EH (cell line): ENCODE data around the gene MSH2.
"Not testable (repeated sequence)": the region's sequence is repeated elsewhere in the genome, so short reads cannot be mapped to it uniquely, and the experiment has no call there.

Experiments used
- DNase-seq: peaks from one replicate; pipeline ENCODE4 v3.0.0-alpha.2; 2015; ENCODE audit warnings: low read depth

The MSH2 gene

DNA sequence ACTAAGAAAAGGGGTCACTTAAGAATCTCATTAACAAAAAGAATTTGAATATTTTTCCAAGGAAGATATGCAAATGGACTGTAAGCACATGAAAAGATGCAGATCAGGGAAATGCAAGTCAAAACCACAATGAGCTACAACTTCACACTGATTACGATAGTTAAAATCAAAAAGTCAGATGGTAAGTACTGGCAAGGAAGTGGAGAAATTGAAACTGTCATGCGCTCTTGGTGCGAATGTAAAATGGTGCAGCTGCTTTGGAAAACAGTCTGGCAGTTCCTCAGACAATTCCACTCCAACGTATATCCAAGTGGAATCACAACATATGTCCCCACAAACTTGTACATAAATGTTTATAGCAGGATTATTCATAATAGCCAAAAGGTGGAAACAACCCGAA, 81.4 kb downstream of the MSH2 start:
- DNase-seq: no peak

DNA sequence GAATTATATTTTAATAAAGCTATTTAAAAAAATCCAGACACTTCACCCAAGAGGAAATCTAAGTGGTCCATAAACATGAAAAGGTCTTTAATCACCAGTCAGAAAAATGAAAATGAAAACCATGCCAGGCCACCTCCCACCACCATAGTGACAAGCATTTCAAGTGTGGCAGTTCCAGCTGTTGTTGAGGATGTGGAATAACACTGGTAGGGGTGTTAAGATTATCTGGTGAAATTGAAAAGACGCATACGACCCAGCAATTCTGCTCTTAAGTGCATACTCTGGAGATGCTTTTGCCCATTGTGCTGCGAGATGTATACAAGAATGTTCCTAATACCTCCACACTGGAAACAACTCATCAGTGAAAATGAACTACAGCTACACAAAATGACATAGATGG, 82.2 kb downstream of the MSH2 start:
- DNase-seq: no peak

DNA sequence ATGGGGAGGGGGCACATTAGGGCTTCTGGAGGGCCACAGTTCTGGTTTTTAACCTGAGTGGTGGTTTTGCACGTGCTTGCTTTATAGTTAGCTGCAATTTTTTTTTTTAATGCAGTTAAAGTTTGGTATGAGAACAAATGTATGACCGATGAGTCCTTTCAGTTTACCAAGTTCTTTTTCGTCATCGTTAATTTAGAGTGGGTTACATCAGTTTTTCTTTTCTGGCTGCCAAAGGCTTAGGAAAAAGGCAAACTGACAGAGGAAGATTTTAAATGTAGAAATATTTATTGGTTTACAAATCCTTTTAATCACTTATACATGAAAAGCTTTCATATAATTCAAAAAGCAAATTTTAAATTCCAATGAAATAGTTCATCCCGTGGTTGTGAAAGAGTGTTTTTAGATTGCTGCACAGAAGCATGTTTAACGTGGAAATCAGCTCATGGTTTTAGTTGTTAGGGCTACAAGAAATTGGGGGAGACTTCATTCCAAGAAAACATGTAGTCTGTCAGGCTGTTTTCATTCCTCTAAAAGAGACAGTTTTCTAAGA, 82.9 kb downstream of the MSH2 start:
- DNase-seq: peak; percentile 22

DNA sequence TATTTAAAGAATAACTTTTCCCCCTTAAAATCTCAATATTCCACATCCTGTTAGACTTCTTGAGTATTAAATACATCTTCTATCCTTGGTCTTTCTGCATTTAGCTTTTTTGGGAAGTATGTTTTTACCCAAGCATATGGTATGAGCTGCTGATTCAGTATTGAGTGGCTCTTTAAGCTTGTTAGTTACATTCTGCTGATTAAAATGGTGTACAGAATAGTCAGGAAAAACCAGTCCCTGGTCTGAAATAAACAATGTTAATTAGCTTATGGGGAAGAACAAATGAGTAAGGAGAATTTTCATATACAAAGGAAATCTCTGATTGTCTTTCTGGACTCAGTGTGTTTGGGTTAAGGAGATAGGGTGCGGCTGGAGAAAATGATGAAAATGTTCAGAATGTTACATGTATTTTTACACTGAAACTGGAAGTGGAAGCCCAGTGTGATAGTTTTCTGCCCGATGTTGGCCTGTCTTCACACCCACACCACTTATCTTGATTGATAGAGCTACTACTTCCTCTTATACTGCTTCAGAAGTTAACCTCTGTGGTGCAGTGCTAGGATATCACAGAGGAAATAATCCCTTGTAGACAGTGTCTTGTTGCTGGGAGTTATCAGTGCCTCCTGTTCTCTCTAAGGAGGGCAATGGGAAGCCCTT, 84.0 kb downstream of the MSH2 start:
- DNase-seq: no peak

DNA sequence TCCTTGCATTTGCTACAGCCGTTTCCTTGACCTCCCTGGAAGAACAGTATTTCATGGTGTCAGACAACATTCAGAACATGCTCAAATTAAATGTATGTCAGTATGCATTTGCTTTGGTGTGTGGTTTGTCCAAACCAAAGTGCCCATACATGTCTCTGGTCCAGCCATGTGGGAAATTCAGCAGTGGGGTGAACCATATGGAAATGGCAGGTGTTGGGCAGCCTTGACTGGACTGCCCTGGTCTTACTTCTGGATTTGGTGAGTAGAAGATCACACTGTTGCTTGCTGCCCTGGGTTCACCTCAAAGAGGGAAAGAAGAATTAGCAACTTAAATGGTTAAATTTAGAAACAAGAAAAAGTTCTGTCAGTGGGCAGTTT, 84.5 kb downstream of the MSH2 start:
- DNase-seq: no peak

DNA sequence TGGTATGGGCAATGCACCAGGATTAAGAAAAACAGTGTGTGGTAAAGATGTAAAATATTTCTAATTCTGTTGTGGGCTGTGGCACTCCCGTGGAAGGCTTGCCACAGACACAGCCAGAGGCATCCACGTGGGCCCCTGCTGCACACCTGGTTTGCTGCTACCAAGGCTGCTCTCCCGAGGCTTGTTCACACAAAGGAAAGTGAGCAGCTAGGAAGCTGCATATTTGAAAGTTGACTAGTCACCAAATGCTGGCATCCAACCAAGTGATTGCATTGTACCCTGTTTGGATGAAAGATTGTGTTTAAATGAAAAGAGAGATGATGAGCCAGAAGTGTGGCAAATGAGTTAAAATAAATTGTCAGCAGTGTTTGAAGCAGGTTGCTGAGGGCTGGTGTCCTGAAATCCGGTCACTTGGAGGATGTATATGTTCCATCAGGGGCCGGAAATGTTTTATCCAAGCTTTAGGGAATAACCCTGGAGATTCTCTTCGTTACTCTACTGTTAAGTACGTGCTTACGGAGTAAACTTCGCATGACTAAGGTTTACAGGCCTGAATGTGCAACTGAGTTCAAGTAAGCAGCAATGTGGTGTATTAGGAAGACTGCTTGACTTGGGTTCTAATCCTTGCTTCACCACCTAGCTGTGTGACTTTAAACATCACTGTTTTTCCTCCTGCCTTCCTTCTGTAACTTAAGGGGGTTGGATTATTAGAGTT, 86.1 kb downstream of the MSH2 start:
- peak; percentile 81 for DNase-seq

DNA sequence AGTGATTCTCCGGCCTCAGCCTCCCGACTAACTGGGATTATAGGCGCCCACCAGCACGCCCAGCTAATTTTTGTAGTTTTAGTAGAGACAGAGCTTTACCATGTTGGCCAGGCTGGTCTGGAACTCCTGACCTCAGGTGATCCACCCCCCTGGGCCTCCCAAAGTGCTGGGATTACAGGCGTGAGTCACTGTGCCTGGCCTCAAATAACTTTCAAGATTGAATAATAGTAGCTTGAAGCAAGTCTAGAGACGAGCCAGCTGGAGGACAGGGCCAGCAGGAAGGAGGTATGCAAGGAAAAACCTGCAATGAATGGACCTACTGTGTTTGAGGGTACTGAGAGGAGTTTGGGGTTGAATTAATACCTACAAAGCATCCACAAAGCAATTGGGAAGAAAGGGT, 87.5 kb downstream of the MSH2 start:
- DNase-seq: no peak

DNA sequence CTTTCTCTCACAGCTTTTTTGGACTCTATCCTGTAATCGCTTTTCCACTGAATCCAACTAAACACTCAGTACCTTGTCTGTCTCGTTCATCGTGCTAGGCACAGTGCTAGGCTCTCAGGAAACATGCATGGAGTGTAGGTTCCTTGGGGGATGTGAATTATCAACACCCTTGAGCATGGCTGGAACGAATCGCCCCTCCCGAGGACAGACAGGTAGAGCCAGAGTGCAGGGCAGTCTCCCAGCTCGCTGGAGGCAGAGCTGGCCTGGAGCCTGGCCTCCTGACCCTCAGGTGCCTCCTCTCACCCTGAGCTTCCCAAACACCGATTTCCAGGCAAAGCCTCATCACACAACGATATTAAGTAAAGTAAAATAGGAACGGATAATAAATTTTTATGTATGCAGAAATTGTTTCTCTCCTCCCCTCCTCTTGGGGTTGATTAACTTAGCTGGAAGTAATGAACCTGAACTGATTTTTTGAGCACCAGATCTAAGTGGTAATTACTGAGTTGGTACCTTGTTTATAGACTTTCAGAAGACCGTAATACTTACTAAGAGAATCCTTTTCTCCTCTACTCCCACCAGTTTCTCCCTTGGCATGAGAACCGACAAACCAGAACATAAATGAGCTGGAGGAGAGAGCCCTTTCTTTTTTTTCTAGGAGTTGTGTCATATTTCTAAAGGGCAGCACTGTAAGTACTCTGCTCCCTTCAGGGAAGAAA, 90.5 kb downstream of the MSH2 start:
- no peak for DNase-seq

DNA sequence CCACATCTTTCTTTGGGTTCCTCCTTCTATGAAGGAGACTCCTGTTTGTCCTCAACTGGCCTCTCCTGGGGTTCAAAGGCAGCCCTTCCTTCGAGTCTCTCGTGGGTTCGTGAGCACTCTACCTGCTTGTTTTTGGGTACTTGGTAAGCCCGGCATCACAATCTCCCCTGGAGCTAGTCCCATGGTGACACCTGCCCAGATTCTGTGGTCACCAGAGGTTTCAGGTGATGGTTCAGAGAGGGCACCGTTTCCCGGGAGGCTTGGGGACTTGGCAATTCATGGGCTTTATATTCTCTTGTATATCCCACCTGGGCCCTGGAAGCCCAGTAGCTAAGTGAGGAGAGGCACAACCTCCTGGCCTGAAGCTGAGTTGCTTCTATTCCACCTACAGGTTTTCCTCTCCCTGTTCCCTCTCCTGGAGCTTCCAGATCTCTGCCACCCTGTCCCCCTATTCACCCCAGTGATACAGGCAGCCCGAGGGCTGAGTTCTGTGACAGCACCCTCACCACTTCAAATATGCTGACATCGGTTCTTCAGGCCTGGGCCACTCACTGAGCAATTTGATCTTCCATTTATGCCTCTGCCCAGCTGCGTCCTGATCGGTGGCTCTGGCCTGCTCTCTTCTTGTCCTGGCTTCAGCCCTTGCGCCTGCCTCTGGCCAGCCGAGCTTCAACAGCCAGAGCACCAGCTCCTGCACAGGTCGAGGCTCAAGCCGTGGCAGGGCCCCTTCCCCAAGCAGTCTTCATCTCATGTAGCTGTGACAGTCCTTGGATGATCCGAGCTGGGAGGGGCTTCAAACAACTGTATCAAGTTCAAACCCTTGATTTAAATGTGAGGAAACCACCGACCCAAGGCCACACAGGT, 91.5 kb downstream of the MSH2 start:
- DNase-seq: no peak

DNA sequence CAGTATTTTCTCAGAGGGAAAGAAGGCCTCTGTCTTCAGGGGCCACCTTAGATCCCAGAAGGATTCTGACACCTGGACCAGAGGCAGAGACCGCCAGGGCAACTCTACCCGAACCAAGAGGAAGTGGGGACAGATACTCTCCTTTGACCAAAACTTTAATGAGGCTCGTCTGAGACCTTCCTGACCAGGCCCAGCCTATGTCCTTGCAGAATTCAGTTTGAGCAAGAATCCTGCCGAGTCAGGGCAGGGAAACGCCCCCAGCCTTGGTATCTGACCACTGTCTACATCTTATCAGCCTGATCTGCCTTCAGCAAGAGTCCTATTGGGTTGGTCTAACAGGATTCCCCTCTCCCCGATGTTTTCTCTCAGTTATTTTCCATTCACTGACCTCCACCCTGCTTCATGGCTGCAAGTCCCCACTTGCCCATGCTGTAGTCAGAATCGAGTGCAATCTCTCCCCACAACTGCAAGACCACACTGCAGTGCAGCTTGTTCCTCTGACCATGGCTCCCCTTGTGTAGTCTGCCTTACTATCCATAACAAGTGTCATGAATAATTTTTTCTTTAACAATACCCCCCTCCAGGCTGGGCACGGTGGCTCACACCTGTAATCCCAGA, 95.0 kb downstream of the MSH2 start:
- DNase-seq: no peak

DNA sequence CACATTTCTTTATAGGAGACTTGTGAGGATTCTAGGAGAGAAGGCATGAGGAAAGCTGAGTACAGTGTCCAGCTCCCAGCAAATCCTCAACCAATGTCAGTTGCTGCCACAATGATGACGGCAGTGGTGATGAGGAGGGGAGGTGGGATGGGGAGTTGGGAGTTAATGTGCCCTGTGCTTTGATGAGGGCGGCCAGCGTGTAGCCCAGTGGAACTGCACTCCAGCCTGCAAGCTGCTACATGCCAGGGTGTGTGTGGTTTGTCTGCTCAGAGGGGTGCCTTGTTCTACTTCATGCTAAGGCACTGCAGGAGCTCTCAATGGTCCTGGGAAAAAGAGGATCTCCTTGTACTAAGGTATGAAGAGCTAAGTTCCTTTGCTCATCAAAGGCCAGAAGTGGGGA, 96.1 kb downstream of the MSH2 start:
- no peak for DNase-seq

DNA sequence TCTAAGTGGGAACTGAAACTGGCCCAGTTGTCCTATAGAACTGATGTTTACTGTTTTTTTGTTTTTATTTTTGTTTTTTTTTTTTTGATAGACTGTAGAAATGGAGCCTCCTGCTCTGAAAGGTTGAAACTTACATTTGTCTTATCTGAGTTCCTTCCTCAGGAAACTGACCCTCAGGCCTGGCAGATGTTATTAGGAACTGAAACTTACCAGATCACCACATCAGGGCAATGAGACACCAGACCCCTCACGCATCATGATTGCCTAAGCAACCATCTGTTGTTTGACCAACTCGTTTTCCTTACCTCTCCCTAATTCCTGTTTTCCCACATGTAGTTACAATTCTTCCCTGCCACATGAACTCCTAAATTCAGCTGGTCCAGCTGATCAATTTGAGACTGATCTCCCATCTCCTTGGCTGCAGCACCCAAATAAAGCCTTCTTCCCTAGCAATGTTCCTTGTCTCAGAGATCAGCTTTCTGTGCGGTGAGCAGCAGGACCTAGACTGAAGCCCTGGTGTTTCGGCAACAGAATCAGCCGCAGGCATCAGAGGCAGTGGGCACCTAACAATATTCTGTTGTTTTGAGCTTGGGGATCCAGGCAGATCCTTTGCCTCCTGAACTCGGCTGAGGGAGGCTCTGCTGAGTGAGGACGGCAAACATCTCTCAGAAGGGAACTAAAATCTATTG, 96.8 kb downstream of the MSH2 start:
- DNase-seq: no peak

DNA sequence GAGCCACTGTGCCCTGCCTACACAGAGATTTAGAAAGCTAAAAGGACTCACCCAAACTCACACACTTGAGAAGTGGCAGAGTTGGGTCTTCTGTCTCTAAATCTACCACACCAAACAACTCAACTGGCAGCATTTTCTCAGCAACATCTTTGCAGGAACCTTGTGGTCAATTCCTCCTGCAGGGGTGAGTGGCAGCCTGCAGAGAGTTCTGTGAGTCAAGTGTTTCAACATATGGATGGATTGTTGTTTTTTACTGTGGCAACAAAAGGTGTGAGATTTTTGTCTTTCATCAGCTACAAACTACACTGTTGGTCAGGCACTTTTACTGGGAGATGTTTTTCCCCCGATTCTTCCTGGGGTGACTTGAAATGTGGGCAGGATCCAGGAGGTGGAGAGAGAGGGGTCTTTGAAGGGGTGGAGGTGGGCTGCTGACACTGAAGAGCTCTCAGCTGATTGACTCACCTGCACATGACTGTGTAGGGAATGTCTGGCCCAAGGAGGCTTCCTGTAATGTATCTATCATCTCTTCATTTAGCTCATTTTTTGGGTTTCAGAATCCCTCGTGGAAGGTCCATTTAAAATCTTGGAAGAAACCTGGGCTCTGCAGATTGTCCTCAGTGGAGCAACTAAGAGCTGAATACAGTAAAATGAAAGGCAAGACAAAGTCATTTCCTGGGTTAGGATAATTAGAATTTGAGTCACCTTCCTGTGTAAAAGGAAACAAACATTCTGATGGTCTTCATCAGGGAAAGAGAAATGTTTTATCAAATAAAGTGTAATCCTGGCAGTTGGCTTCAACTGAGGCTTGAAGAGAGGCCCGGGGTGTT, 98.6 kb downstream of the MSH2 start:
- peak; percentile 56 for DNase-seq

DNA sequence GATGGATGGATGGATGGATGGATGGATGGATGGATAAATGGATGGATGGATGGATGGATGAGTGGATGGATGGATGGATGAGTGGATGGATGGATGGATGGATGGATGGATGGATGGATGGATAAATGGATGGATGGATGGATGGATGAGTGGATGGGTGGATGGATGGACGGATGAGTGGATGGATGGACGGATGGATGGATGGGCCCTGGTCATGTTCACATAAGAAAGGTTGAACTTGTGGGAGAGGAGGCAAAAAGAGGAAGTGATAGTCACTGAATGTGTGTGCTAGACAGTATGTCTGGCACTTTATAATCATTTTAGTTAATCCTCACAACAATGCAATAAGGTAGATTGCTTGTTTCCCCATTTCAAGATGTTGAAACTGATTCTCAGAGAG, 99.5 kb downstream of the MSH2 start:
- not testable (repeated sequence) for DNase-seq

DNA sequence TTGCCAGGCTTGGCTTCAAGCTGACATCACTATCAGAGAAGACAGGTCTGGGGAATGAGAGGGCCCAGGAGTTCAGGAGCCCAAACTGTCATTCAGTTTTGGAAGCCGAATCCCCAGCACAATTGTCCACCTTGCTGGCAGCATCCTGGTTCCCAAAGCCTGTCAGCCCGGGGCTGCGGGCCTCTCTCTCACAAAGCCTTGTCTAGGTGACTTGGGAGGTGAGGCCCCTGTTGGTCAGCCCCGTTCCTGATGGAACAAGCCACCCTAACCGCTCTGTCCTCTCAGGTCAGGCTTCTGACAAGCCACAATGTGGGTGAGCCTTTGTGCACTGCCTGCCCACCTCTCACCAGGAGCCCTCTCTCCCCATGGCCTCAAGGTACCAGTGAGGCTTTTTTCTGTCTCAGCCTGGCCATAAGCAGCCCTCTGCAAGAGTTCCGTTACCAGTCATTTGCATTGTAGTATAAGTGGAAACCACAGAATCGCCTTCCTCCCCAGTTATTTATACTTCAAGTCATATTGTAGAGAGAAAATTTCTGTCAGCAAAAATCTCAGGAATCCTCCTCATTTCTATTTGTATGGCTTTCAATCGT, 100.6 kb downstream of the MSH2 start:
- DNase-seq: no peak

DNA sequence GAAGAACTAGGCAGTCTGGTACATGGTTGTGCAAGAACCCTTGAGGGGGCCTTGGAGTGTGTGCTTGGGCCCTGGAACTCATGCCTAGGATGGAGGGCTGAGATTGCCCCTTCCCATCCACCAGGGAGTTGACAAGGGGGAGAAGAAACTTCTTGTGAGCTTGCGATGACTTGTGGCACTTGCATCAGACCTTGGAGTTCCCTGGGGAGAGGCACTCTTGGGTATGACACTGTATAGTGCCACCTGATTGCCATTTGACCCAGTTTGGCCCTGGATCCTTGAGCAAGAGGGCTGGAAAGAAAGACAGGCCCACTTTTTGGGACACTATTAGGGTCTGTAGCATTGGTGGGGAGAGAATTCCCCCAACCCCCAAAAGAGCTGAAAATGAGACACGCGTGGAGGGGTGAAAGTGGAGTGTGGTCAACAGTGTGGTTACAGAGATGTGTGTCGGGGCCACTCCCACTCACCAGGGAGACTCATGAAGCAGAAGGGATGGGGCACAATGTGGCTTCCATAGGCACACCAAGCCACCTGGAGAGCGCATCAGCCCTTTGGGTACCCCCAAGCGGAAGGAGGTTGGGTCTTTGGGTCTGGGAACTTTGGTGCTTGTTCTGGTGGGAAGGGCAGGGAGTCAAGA, 101.3 kb downstream of the MSH2 start:
- DNase-seq: no peak

DNA sequence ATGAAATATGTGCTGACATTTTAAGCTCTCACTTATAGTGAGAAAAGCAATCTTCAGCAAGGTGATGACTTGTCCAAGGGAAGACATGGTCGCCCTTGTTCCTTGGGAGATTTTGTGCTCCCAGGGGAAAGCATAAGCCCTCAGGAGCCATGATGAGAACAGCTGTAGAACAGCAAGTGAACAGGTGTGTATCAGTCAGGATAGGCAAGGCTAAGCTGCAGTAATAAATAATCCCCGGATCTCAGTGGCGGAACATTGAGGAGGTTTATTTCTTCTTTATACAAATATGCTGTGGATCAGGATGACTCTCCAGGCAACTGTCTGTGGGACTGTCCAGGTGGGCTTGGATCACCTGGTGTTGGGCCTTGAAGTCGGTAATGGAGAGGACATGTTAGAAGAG, 103.1 kb downstream of the MSH2 start:
- DNase-seq: no peak

DNA sequence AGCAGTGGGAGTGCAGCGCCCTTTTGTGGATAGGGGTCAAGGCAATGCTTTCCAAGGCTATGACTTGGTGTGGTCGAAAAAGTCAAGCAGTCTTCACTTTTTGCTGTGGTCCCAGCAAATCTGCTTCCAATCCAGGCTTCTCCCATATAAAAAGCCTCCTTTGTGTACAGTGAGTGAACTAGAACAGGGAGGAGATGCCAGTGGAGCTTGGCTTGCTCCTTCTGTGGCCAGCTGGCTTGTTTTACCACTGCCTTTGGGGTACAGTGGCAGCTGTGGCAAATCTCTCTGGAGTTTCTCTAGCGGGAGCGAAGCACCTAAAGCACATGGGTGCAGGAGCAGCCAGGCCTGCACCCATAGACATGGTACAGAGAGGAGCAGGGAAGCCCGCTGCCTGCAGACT, 103.5 kb downstream of the MSH2 start:
- DNase-seq: no peak

DNA sequence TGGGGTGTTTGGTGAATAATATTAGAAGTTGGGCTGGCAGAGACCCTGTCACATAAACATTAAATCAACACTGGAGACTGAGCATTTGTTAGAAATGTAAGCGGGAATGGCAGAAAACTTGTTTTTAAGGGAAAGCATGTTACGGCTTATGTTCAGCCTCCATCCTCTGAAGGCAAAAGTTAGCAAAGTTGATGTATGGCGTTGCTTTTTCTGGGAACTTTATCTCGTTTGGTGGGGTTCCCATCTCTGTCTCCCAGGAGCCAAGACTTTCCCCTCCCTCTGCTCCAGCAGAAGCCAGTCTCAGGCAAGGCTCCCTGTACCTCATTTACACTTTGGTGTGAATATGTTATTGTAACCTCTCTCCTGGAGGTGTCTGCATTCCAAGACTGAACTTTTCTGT, 105.1 kb downstream of the MSH2 start:
- DNase-seq: no peak
